ENCODE results near the gene FCRLA.

DNA sequence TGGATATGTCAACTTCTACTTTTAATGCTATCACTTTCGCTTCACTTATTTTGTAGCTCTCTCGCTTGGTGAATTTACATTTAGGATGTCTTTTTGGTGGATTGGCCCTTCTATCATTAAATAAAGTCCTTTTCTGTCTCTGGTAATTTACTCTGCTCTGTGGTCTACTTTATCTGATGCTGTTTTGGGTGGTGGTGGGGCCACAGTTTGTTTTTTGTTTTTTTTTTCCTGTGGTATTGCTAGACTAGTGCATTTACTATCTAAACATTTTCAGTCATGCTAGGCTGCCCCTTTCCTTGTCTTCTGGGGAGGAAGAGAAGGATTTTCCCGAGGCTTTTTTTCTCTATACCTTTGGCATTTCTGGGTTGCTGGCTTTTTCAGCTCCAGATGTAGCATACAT is 18.1 kb upstream of the FCRLA start:
- TF ChIP-seq JUNB (IDR thresholded peaks at IDR 0.05) (no peak), CHD2 (IDR thresholded peaks at IDR 0.05; ENCODE audit: low read length, partially characterized antibody) (no peak), JUN (IDR thresholded peaks at IDR 0.05) (no peak), POLR2A (IDR thresholded peaks at IDR 0.05; ENCODE audit: low read length) (no peak), TP53 (CRISPR knock-in tag; IDR thresholded peaks at IDR 0.05) (no peak), CTCF (IDR thresholded peaks at IDR 0.05) (no peak), CEBPB (IDR thresholded peaks at IDR 0.05) (no peak)
- TF ChIP-seq, protein P1, sequence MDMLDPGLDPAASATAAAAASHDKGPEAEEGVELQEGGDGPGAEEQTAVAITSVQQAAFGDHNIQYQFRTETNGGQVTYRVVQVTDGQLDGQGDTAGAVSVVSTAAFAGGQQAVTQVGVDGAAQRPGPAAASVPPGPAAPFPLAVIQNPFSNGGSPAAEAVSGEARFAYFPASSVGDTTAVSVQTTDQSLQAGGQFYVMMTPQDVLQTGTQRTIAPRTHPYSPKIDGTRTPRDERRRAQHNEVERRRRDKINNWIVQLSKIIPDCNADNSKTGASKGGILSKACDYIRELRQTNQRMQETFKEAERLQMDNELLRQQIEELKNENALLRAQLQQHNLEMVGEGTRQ (IDR thresholded peaks at IDR 0.05): no peak

Data from A549 (cell line).